Measurements from ENCODE around the gene MACROH2A1. TPM values are rescaled to one million over a fixed set of nuclear protein-coding genes. Genes with fewer than 3 reads are reported as not detected.

MACROH2A1 gene
- total RNA-seq, 1 donor from 2014 or later: 103 TPM

DNA sequence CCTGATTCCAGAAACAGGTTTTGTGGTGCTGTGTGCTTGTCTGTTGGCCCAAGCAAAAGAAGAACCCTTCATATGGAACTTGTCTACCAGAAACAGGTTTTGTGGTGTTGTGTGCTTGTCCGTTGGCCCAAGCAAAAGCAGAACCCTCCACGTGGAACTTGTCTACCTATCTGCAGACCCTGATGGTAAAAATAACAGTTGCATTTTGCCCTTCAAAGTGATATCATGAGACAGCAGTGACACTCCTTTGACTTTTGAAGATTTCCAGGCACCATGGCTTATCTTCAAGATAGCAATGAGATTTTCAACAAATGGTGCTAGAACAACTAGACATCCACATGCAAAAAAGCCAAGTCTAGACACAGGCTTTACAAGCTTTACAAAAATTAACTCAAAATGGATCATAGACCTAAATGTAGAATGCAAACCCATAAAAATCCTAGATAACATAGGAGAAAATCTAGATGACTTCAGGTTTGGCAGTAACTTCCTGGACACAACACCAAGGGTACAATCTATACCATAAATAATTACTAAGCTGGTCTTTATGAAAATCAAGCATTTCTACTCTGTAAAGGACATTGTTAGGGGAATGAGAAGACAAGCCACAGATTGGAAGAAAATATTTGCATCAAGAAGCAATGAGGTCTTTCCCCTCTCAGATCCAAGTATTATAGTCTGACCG, 16.8 kb downstream of the MACROH2A1 start:
- Histone ChIP-seq H3K4me3 (no peak overlapping the region), H3K27ac (replicated peaks) (peak overlapping the region; percentile 38), H3K27me3 (ENCODE audit: low read depth) (no peaks in the 10 kb centered on the region), H3K36me3 (peaks cover 47% of the 10 kb centered on the region), H3K9me3 (replicated peaks) (no peaks in the 10 kb centered on the region), H3K4me1 (peaks cover 93% of the 10 kb centered on the region)
- TF ChIP-seq, protein P1, sequence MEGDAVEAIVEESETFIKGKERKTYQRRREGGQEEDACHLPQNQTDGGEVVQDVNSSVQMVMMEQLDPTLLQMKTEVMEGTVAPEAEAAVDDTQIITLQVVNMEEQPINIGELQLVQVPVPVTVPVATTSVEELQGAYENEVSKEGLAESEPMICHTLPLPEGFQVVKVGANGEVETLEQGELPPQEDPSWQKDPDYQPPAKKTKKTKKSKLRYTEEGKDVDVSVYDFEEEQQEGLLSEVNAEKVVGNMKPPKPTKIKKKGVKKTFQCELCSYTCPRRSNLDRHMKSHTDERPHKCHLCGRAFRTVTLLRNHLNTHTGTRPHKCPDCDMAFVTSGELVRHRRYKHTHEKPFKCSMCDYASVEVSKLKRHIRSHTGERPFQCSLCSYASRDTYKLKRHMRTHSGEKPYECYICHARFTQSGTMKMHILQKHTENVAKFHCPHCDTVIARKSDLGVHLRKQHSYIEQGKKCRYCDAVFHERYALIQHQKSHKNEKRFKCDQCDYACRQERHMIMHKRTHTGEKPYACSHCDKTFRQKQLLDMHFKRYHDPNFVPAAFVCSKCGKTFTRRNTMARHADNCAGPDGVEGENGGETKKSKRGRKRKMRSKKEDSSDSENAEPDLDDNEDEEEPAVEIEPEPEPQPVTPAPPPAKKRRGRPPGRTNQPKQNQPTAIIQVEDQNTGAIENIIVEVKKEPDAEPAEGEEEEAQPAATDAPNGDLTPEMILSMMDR (IDR thresholded peaks at IDR 0.05; ENCODE audit: borderline replicate concordance): no peak
- intact Hi-C loops (cut with micrococcal nuclease): no loop called here
- DNase-seq: no peak

DNA sequence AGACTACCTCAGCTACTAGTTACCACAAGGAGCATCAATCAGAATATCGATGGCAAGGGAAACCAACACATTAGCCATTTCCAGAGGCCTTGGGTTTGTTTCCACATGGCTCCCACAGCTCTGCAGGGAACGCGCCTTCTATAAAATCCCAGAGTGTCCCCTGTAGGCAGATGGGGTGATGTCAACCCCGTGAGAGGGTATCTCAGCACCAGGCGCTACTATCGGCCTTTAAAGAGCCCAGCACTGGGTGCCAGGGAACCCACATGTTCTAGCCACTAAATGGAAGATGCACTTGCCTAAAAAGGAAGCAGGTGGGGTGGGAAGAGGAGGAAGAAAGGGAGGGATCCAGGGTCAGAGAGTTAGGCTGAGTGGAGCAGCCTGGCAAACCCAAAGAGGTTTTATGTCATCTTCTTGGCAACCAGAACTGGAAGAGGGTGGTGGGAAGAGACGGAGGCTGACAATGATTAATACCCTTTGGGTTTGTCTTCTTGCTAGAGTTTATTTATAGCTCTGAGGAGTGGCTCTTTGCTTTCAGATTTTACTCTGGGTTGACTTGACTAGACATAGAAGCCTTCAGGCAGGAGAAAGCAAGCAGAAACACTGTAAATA, 19.9 kb downstream of the MACROH2A1 start:
- H3K4me1 ChIP-seq: peaks cover 92% of the 10 kb centered on the region
- H3K36me3 ChIP-seq: peaks cover 44% of the 10 kb centered on the region

GRCh38 chr5:135377751-135378680, 21.0 kb downstream of the MACROH2A1 start:
- DNase-seq: no peak
- intact Hi-C loops (cut with micrococcal nuclease): no loop called here
- Histone ChIP-seq H3K27ac (replicated peaks) (no peak overlapping the region), H3K9me3 (replicated peaks) (no peaks in the 10 kb centered on the region), H3K4me1 (peaks cover 92% of the 10 kb centered on the region), H3K36me3 (peaks cover 37% of the 10 kb centered on the region), H3K27me3 (ENCODE audit: low read depth) (no peaks in the 10 kb centered on the region), H3K4me3 (no peak overlapping the region)
- TF ChIP-seq, protein P1 (IDR thresholded peaks at IDR 0.05; ENCODE audit: borderline replicate concordance): no peak

More for the DNA sequence above, 19.9 kb downstream of the MACROH2A1 start:
- TF ChIP-seq, protein P1 (IDR thresholded peaks at IDR 0.05; ENCODE audit: borderline replicate concordance): no peak
- Histone ChIP-seq H3K27ac (replicated peaks) (no peak overlapping the region), H3K4me3 (no peak overlapping the region), H3K27me3 (ENCODE audit: low read depth) (no peaks in the 10 kb centered on the region), H3K9me3 (replicated peaks) (no peaks in the 10 kb centered on the region)
- no peak for DNase-seq
- intact Hi-C loops (cut with micrococcal nuclease): no loop called here

GRCh38 chr5:135376961-135377624, 21.9 kb downstream of the MACROH2A1 start:
- Histone ChIP-seq H3K27ac (replicated peaks) (no peak overlapping the region), H3K27me3 (ENCODE audit: low read depth) (no peaks in the 10 kb centered on the region), H3K4me3 (no peak overlapping the region), H3K9me3 (replicated peaks) (no peaks in the 10 kb centered on the region), H3K4me1 (peaks cover 92% of the 10 kb centered on the region), H3K36me3 (peaks cover 37% of the 10 kb centered on the region)
- TF ChIP-seq, protein P1 (IDR thresholded peaks at IDR 0.05; ENCODE audit: borderline replicate concordance): no peak
- intact Hi-C loops (cut with micrococcal nuclease): no loop called here
- no peak for DNase-seq

Data from left ventricle myocardium inferior (tissue), 1 donor.